Naive thymus-derived CD4-positive, alpha-beta T cell (primary cell): ENCODE measurements around the gene CRABP2. TPM values are rescaled to one million over a fixed set of nuclear protein-coding genes. Genes with fewer than 3 reads are reported as not detected.

Source experiments
- ATAC-seq: fragments of 150-1000 bp; cut with Tn5 transposase; 2 replicates; pipeline ENCODE4 v1.10.0; 2021; ENCODE audit warnings: mild to moderate bottlenecking, moderate library complexity
- CTCF ChIA-PET: fragments of 350-600 bp; sonication (Branson Sonifier 250); formaldehyde crosslinking; loops from one replicate; lab custom pipeline; 2021; ENCODE audit warnings: antibody characterized with exemption; lab: Charles Lee
- POLR2A ChIA-PET: fragments of 350-600 bp; sonication (Branson Sonifier 250); formaldehyde crosslinking; loops from one replicate; lab custom pipeline; 2021; ENCODE audit warnings: antibody characterized with exemption, inconsistent platforms; lab: Charles Lee
- DNase-seq, 9 donors: peaks; one replicate each; pipeline versions ENCODE4 v3.0.0 to v3.0.0-alpha.2; 2020 to 2022; ENCODE audit warnings: mixed read lengths in 1 of 9
- H3K27ac ChIP-seq: one replicate; pipeline ENCODE4 v1.7.0; 2013; ENCODE audit warnings: mild to moderate bottlenecking, low read depth, low read length, moderate library complexity
- H3K27me3 ChIP-seq, 2 donors: one replicate each; pipeline ENCODE4 v1.7.0; 2013; ENCODE audit warnings: low read length in 2 of 2, mild to moderate bottlenecking in 2 of 2, moderate library complexity in 2 of 2; ENCODE audit not compliant: control insufficient read depth in 2 of 2, insufficient read depth in 2 of 2
- H3K36me3 ChIP-seq, 3 experiments: 1 replicate in 2 of 3; 2 replicates in 1 of 3; pipeline ENCODE4 v1.7.0; 2013; ENCODE audit warnings: low read length in 3 of 3, mild to moderate bottlenecking in 3 of 3, moderate library complexity in 1 of 3; ENCODE audit not compliant: insufficient read depth in 3 of 3, control insufficient read depth in 2 of 3
- H3K4me1 ChIP-seq, 2 donors: one replicate each; pipeline ENCODE4 v1.7.0; 2013; ENCODE audit warnings: low read length in 2 of 2, mild to moderate bottlenecking in 2 of 2, moderate library complexity in 1 of 2; ENCODE audit not compliant: control insufficient read depth in 2 of 2, insufficient read depth in 2 of 2
- H3K4me3 ChIP-seq: 2 replicates; pipeline ENCODE4 v1.7.0; 2013; ENCODE audit warnings: mild to moderate bottlenecking, low read length
- H3K9me3 ChIP-seq, 3 experiments: 1 replicate in 2 of 3; 2 replicates in 1 of 3; pipeline ENCODE4 v1.7.0; 2013; ENCODE audit warnings: low read length in 3 of 3; ENCODE audit not compliant: control insufficient read depth in 2 of 3
- H3K27ac Mint-ChIP-seq, 9 donors: one replicate each; pipeline ENCODE4 v1.8.0; 2020 to 2022; ENCODE audit warnings: mixed read lengths in 9 of 9, mild to moderate bottlenecking in 8 of 9, moderate library complexity in 5 of 9, inconsistent platforms in 2 of 9
- H3K27me3 Mint-ChIP-seq, 5 donors: one replicate each; pipeline ENCODE4 v1.8.0; 2021 to 2022; ENCODE audit warnings: mixed read lengths in 5 of 5, mild to moderate bottlenecking in 1 of 5
- H3K36me3 Mint-ChIP-seq, 5 donors: one replicate each; pipeline ENCODE4 v1.8.0; 2020 to 2022; ENCODE audit warnings: mixed read lengths in 5 of 5, mild to moderate bottlenecking in 3 of 5, inconsistent platforms in 1 of 5
- H3K4me1 Mint-ChIP-seq, 7 donors: one replicate each; pipeline ENCODE4 v1.8.0; 2020 to 2022; ENCODE audit warnings: mixed read lengths in 7 of 7, mild to moderate bottlenecking in 3 of 7, inconsistent platforms in 1 of 7
- H3K4me3 Mint-ChIP-seq, 10 donors: one replicate each; pipeline ENCODE4 v1.8.0; 2020 to 2022; ENCODE audit warnings: mild to moderate bottlenecking in 10 of 10, mixed read lengths in 10 of 10, moderate library complexity in 6 of 10, inconsistent platforms in 2 of 10
- H3K9me3 Mint-ChIP-seq, 11 donors: one replicate each; pipeline ENCODE4 v1.8.0; 2020 to 2022; ENCODE audit warnings: mixed read lengths in 11 of 11, mild to moderate bottlenecking in 4 of 11, inconsistent platforms in 1 of 11, moderate library complexity in 1 of 11
- intact Hi-C, 2 donors: fragments of 100-400 bp; cut with micrococcal nuclease; formaldehyde crosslinking; loops; one replicate each; pipeline ENCODE4 v1.15.1; 2023
- polyA plus RNA-seq, 2 donors: library from polyadenylated mRNA; unstranded; fragments of 300-500 nt; fragmentation: Illumina TruSeq; gene quantifications; one replicate each; pipeline ENCODE4 v1.2.3, GENCODE V29; 2021
- total RNA-seq, 6 experiments: library from RNA in 5 of 6; stranded (reverse) in 5 of 6; gene quantifications; 1 replicate in 5 of 6; 2 replicates in 1 of 6; pipeline ENCODE4 v1.2.3 and lab custom pipeline; 2021 to 2026

CRABP2 gene
- total and polyA plus RNA-seq, 7 experiments from 2014 or later: 0.38 to 2.5 (median 1.1) TPM

DNA sequence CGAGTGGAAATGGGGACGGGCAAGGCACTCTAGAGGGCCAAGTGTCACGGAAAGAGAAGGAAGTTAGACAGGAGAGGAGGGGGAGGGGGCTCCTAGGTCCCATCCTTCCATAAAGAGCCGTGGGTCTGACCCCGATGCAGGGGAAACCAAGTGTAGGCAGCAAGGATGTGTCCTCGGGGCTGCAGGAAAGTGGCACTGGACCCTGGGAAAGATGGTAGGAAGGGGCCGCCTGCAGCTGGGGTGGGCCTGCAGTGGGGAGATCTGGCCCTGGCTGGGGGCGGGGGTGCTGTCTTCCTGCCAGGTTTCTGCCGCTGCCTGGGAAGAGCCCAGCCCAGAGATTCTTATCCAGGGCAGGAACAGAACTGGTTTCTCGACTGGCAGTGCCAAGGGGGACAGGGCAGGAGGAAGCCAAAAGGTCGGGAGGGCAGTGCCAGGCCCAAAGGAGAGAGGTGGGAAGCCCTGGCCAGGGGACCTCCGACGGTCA is 12.9 kb downstream of the CRABP2 start:
- no peak for DNase-seq
- peak overlapping the region in 1 of 9 donors; percentile 2 for H3K27ac Mint-ChIP-seq
- ATAC-seq: no peak

DNA sequence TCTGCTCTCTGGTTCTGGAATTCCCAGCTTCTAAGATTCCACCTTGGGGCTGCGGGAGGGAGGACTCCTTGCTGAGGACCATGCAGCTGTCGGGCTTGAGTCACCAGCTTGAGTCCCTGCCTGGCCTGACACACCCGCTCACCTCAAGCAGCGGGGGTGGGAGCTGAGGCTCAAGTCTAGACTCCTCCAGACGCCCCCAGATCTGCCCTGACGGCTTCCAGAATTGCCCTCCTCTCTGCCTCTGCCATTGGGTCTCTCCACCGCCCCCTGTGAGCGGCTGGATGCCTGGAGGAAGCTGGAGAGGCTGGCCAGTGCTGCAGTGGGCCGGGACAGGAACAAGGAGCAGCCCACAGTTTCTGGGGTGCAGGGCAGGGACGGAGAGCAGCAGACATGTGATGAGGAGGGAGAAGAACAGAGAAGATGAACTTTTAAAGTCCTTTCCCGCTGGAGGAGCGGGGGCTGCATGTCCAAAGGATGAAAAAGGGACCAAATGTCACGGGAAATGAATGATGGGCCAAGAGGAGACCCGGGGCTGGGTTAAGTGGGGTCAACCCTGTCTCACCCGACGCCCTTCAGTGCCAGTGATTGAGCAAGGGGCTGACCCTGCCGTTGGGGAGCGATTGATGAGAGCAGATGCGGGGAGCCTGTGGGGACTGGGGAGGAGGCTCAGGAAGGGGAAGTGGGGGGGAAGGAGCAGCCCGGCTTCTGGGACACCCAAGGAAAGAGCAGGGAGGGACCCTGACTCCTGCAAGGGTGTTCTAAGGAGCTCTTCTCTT is 13.5 kb downstream of the CRABP2 start:
- peak overlapping the region in 1 of 9 donors; percentile 2 for H3K27ac Mint-ChIP-seq
- ChIA-PET CTCF (interaction anchor here (0.6 to 8.9 kb wide), 7 partner anchors 10 to 34 kb away, joined by 3 to 234 read pairs (median 7); partner anchors contain the start of genes CRABP2, ISG20L2 and METTL25B), POLR2A (interaction anchor here (6.7 kb wide), 1 partner anchor 35 kb away, joined by 53 read pairs; the partner anchor contains the start of genes ISG20L2 and METTL25B)
- peaks cover 0 to 5% of the 10 kb centered on the region in 2 donors for H3K27me3 ChIP-seq
- H3K4me1 ChIP-seq: peaks cover 5 to 14% of the 10 kb centered on the region in 2 donors
- no peak overlapping the region for H3K27ac ChIP-seq
- no peaks in the 10 kb centered on the region for H3K9me3 ChIP-seq
- H3K36me3 Mint-ChIP-seq: peaks cover 0 to 3% (median 0%) of the 10 kb centered on the region in 5 donors
- H3K36me3 ChIP-seq: no peaks in the 10 kb centered on the region
- H3K4me1 Mint-ChIP-seq: peaks cover 18 to 30% (median 25%) of the 10 kb centered on the region in 7 donors
- intact Hi-C loops: no loop called here
- peaks cover 49 to 72% (median 58%) of the 10 kb centered on the region in 5 donors for H3K27me3 Mint-ChIP-seq
- no peak for ATAC-seq
- no peak for DNase-seq
- no peak overlapping the region for H3K4me3 ChIP-seq
- H3K4me3 Mint-ChIP-seq: peak overlapping the region in 1 of 10 donors; percentile 7
- no peaks in the 10 kb centered on the region for H3K9me3 Mint-ChIP-seq

More for the DNA sequence above, 12.9 kb downstream of the CRABP2 start:
- peak overlapping the region in 2 of 10 donors; percentile 7 to 62 for H3K4me3 Mint-ChIP-seq
- Histone ChIP-seq H3K27ac (no peak overlapping the region), H3K4me3 (no peak overlapping the region), H3K27me3 (peaks cover 0 to 5% of the 10 kb centered on the region in 2 donors), H3K9me3 (no peaks in the 10 kb centered on the region), H3K36me3 (no peaks in the 10 kb centered on the region), H3K4me1 (peaks cover 5 to 14% of the 10 kb centered on the region in 2 donors)
- intact Hi-C loops: no loop called here
- no peaks in the 10 kb centered on the region for H3K9me3 Mint-ChIP-seq
- H3K4me1 Mint-ChIP-seq: peaks cover 18 to 30% (median 25%) of the 10 kb centered on the region in 7 donors
- peaks cover 53 to 74% (median 60%) of the 10 kb centered on the region in 5 donors for H3K27me3 Mint-ChIP-seq
- ChIA-PET POLR2A (interaction anchor here (0.5 to 6.7 kb wide), 2 partner anchors 28 to 34 kb away, joined by 3 to 53 read pairs; partner anchors contain the start of genes ISG20L2 and METTL25B), CTCF (interaction anchor here (0.6 to 3.6 kb wide), 4 partner anchors 14 to 34 kb away, joined by 3 to 19 read pairs (median 5); no protein-coding TSS in a partner anchor)
- peaks cover 0 to 7% (median 0%) of the 10 kb centered on the region in 5 donors for H3K36me3 Mint-ChIP-seq

GRCh38 chr1:156691191-156691590 is 14.2 kb downstream of the CRABP2 start:
- H3K4me1 ChIP-seq: peaks cover 5 to 14% of the 10 kb centered on the region in 2 donors
- intact Hi-C loops: no loop called here
- ATAC-seq (no peak), DNase-seq (no peak)
- H3K36me3 ChIP-seq: no peaks in the 10 kb centered on the region
- Mint-ChIP-seq H3K27ac (no peak overlapping the region), H3K4me1 (peaks cover 17 to 30% (median 25%) of the 10 kb centered on the region in 7 donors), H3K27me3 (peaks cover 43 to 67% (median 51%) of the 10 kb centered on the region in 5 donors), H3K36me3 (no peaks in the 10 kb centered on the region), H3K9me3 (no peaks in the 10 kb centered on the region), H3K4me3 (no peak overlapping the region)
- H3K4me3 ChIP-seq: no peak overlapping the region
- ChIA-PET CTCF (interaction anchor here (1.0 to 8.9 kb wide), 8 partner anchors 9 to 199 kb away, joined by 4 to 234 read pairs (median 19); partner anchors contain the start of genes CRABP2, INSRR, ISG20L2 and METTL25B), POLR2A (interaction anchor here (2.5 to 6.7 kb wide), 2 partner anchors 15 to 36 kb away, joined by 13 to 53 read pairs; partner anchors contain the start of genes CRABP2, ISG20L2 and METTL25B)
- no peak overlapping the region for H3K27ac ChIP-seq
- H3K27me3 ChIP-seq: peaks cover 0 to 5% of the 10 kb centered on the region in 2 donors
- no peaks in the 10 kb centered on the region for H3K9me3 ChIP-seq

DNA sequence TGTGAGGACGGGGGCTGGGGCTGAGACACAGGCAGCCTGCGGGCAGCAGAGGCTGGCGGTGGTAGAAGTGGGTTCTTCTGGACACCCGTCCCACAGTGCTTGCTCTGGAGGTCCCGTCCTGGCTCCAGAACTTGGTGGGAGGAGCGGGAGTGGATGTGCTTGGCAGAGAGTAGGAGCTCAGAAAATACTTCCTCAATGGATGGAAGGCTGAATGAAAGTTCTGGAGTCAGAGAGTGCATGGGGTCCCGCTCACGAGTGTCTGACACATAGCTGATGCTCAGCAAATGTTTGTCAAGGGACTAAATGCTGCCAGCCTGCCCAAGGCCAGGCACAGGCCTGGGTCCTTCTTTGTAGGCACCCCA is 14.7 kb downstream of the CRABP2 start:
- H3K4me3 ChIP-seq: no peak overlapping the region
- no peaks in the 10 kb centered on the region for H3K9me3 ChIP-seq
- POLR2A ChIA-PET: interaction anchor here (2.5 to 6.7 kb wide), 2 partner anchors 16 to 36 kb away, joined by 13 to 53 read pairs; partner anchors contain the start of genes CRABP2, ISG20L2 and METTL25B
- no peak overlapping the region for H3K27ac ChIP-seq
- ATAC-seq (no peak), DNase-seq (no peak)
- intact Hi-C loops: no loop called here
- H3K4me1 ChIP-seq: peaks cover 5 to 14% of the 10 kb centered on the region in 2 donors
- Mint-ChIP-seq H3K36me3 (no peaks in the 10 kb centered on the region), H3K4me3 (no peak overlapping the region), H3K9me3 (no peaks in the 10 kb centered on the region), H3K27me3 (peaks cover 43 to 67% (median 50%) of the 10 kb centered on the region in 5 donors), H3K27ac (peak overlapping the region in 1 of 9 donors; percentile 59), H3K4me1 (peaks cover 17 to 30% (median 25%) of the 10 kb centered on the region in 7 donors)
- peaks cover 0 to 5% of the 10 kb centered on the region in 2 donors for H3K27me3 ChIP-seq
- no peaks in the 10 kb centered on the region for H3K36me3 ChIP-seq
- CTCF ChIA-PET: interaction anchor here (1.0 to 8.9 kb wide), 15 partner anchors 8 to 199 kb away, joined by 3 to 234 read pairs (median 8); partner anchors contain the start of genes CRABP2, INSRR, ISG20L2 and METTL25B

DNA sequence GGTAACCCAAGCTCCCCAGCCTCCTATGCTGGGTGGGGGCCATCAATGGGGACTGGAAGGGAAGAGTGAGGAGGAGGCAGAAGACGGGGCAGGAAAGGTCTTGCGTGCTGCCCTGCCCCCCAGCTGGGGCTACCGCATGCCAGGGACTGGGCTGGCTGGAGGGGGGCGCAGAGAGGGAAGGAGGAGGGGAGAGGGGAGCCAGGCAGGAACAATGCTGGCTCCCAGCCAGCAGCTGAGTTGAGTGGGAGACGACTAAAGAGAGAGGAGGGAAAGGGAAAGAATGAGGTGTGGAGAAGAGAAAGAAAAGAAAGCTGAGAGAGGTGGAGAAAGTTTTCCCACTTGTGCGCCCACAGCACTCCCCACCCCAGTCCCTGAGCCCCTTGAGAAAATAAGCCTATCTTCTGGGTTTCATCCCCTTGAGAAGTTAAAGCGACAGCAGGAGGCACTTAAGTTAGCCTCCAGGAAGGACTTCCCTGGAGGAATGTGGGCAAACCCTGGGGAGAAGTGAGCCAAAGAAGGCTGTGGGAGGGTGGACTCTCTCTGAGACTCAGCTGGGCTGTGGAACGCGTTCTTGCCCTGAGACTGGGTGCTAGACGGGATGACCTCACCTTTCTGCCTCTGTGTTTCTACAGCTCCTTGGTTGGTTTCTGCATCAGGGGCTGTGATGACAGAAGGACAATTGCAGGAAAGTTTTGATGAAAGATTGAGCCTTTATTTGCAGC is 15.3 kb downstream of the CRABP2 start:
- H3K27ac Mint-ChIP-seq: peak overlapping the region in 2 of 9 donors; percentile 1 to 59
- H3K4me3 Mint-ChIP-seq: peak overlapping the region in 1 of 10 donors; percentile 60
- Histone ChIP-seq H3K36me3 (no peaks in the 10 kb centered on the region), H3K9me3 (no peaks in the 10 kb centered on the region), H3K27ac (no peak overlapping the region), H3K4me3 (no peak overlapping the region), H3K4me1 (peaks cover 5 to 14% of the 10 kb centered on the region in 2 donors), H3K27me3 (peaks cover 0 to 5% of the 10 kb centered on the region in 2 donors)
- intact Hi-C loops: loop anchor here (1.0 to 5.0 kb wide), 9 partner anchors 16 to 237 kb away; partner anchors contain the start of genes NTRK1 (in 2 of the 2), MRPL24 (in 1 of the 2) and PRCC (in 1 of the 2)
- no peaks in the 10 kb centered on the region for H3K36me3 Mint-ChIP-seq
- H3K27me3 Mint-ChIP-seq: peaks cover 43 to 67% (median 50%) of the 10 kb centered on the region in 5 donors
- CTCF ChIA-PET: interaction anchor here (0.7 to 8.9 kb wide), 27 partner anchors 13 to 200 kb away, joined by 3 to 234 read pairs (median 4); partner anchors contain the start of genes CRABP2, INSRR, ISG20L2 and METTL25B
- H3K9me3 Mint-ChIP-seq: no peaks in the 10 kb centered on the region
- POLR2A ChIA-PET: interaction anchor here (0.6 to 6.7 kb wide), 6 partner anchors 16 to 98 kb away, joined by 3 to 53 read pairs (median 4); partner anchors contain the start of genes CRABP2, HDGF, ISG20L2 and METTL25B
- DNase-seq (no peak), ATAC-seq (no peak)
- peaks cover 17 to 30% (median 25%) of the 10 kb centered on the region in 7 donors for H3K4me1 Mint-ChIP-seq
